ENCODE data around the gene COX19.
"Not testable (repeated sequence)": the region's sequence is repeated elsewhere in the genome, so short reads cannot be mapped to it uniquely, and the experiment has no call there.

The COX19 gene

GRCh38 chr7:959271-959670 lies 16.1 kb downstream of the COX19 start:
- no peak for DNase-seq

- DNase-seq = no peak
Observed at GRCh38 chr7:958221-959200, 16.8 kb downstream of the COX19 start.

- DNase-seq = no peak
Observed at GRCh38 chr7:957418-958220, 17.7 kb downstream of the COX19 start.

GRCh38 chr7:956031-956430 lies 19.3 kb downstream of the COX19 start:
- no peak for DNase-seq

- DNase-seq = no peak
Observed at GRCh38 chr7:954330-955238, 20.8 kb downstream of the COX19 start, which contains the start of gene ADAP1. Gene ADAP1, minus strand, starts transcription at chr7:954680. Its CDS starts 203 bp downstream, at chr7:954477.

- DNase-seq = no peak
Observed at GRCh38 chr7:953547-954327, 21.6 kb downstream of the COX19 start.

- DNase-seq = no peak
Observed at GRCh38 chr7:952548-953441, 22.6 kb downstream of the COX19 start.

GRCh38 chr7:951881-952547 lies 23.3 kb downstream of the COX19 start:
- no peak for DNase-seq

GRCh38 chr7:949021-949934 lies 26.1 kb downstream of the COX19 start:
- DNase-seq = no peak

- no peak for DNase-seq
Observed at GRCh38 chr7:947391-948210, 27.7 kb downstream of the COX19 start.

GRCh38 chr7:946256-946996 lies 28.9 kb downstream of the COX19 start:
- no peak for DNase-seq

- no peak for DNase-seq
Observed at GRCh38 chr7:945556-946255, 29.6 kb downstream of the COX19 start.

- DNase-seq = no peak
Observed at GRCh38 chr7:945147-945555, 30.2 kb downstream of the COX19 start.

- no peak for DNase-seq
Observed at GRCh38 chr7:944744-945143, 30.6 kb downstream of the COX19 start.

- DNase-seq = not testable (repeated sequence)
Observed at GRCh38 chr7:943793-944192, 31.6 kb downstream of the COX19 start.

- no peak for DNase-seq
Observed at GRCh38 chr7:940599-941408, 34.5 kb downstream of the COX19 start.

All from NCI-H1092 treated with DMSO at 0.1 percent for 48 hours (cell line).